Endothelial cell of umbilical vein (primary cell): ENCODE results near the gene ZNF148. TPM values are rescaled to one million over a fixed set of nuclear protein-coding genes. Genes with fewer than 3 reads are reported as not detected.

Experiments
- BruUV-seq: library from RNA; stranded (reverse); fragments of 400-500 nt; replicated peaks from 2 replicates; lab custom pipeline; 2021; lab: Mats Ljungman, UMichigan
- CTCF ChIA-PET: fragments of 300-600, 350-600 bp; sonication (Branson Sonifier 250); formaldehyde crosslinking; loops from one replicate; lab custom pipeline; 2021; ENCODE audit warnings: antibody characterized with exemption, inconsistent platforms; lab: Charles Lee
- POLR2A ChIA-PET: fragments of 300-600, 350-600 bp; sonication (Branson Sonifier 250); formaldehyde crosslinking; loops from one replicate; lab custom pipeline; 2021; ENCODE audit warnings: antibody characterized with exemption, inconsistent platforms; lab: Charles Lee
- DNase-seq: peaks from one replicate; pipeline ENCODE4 v3.0.0-alpha.2; 2011; ENCODE audit warnings: low read depth, low spot score
- FAIRE-seq: peaks from 2 replicates; lab custom pipeline; 2011; peaks lifted over from hg19 to GRCh38; lab: Jason Lieb, UNC
- H2AFZ ChIP-seq: 2 replicates; pipeline ENCODE4 v1.6.0; 2012; ENCODE audit warnings: low read depth, low read length, control low read depth, inconsistent platforms
- H3K27ac ChIP-seq: 2 replicates; pipeline ENCODE4 v1.5.1; 2011; ENCODE audit warnings: low read depth, mild to moderate bottlenecking, control low read depth, low read length, moderate library complexity; ENCODE audit not compliant: insufficient read depth
- H3K27me3 ChIP-seq, 2 experiments: 2 replicates each; pipeline versions ENCODE4 v1.6.0 to v1.6.1; 2011; ENCODE audit warnings: low read length in 2 of 2, mixed read lengths in 1 of 2; ENCODE audit not compliant: control insufficient read depth in 2 of 2, insufficient read depth in 2 of 2
- H3K36me3 ChIP-seq, 2 experiments: 2 replicates in 1 of 2; 3 replicates in 1 of 2; pipeline ENCODE4 v1.5.1; 2011; ENCODE audit warnings: low read length in 2 of 2, mild to moderate bottlenecking in 1 of 2, moderate library complexity in 1 of 2; ENCODE audit not compliant: control insufficient read depth in 2 of 2, insufficient read depth in 2 of 2; ENCODE audit errors: extremely low read depth in 1 of 2
- H3K4me1 ChIP-seq: 3 replicates; pipeline ENCODE4 v1.5.1; 2011; ENCODE audit warnings: mild to moderate bottlenecking, low read length; ENCODE audit not compliant: control insufficient read depth, insufficient read depth; ENCODE audit errors: extremely low read depth
- H3K4me2 ChIP-seq: 2 replicates; pipeline ENCODE4 v1.6.1; 2011; ENCODE audit warnings: low read length, control low read depth, mixed read lengths; ENCODE audit not compliant: insufficient read depth
- H3K4me3 ChIP-seq, 3 experiments: fragments of 200-600 bp in 1 of 3; sonication (generic), shearing (Covaris generic) in 1 of 3; replicated peaks in 1 of 3; 2 replicates each; pipeline ENCODE4 v1.5.1; 2011 to 2016; ENCODE audit warnings: control low read depth in 3 of 3, low read length in 3 of 3, mild to moderate bottlenecking in 2 of 3, inconsistent platforms in 1 of 3, low read depth in 1 of 3, moderate library complexity in 1 of 3; ENCODE audit not compliant: insufficient read depth in 1 of 3
- H3K79me2 ChIP-seq: 2 replicates; pipeline ENCODE4 v1.6.0; 2012; ENCODE audit warnings: low read length, inconsistent platforms; ENCODE audit not compliant: control insufficient read depth, insufficient read depth
- H3K9ac ChIP-seq: replicated peaks from 2 replicates; pipeline ENCODE3; 2011; ENCODE audit warnings: low read length, control low read depth; ENCODE audit not compliant: insufficient read depth; ENCODE audit errors: extremely low read depth
- H3K9me1 ChIP-seq: replicated peaks from 3 replicates; pipeline ENCODE4 v1.6.0; 2011; ENCODE audit warnings: mild to moderate bottlenecking, low read length; ENCODE audit not compliant: control insufficient read depth, insufficient read depth; ENCODE audit errors: extremely low read depth
- H3K9me3 ChIP-seq: replicated peaks from 2 replicates; pipeline ENCODE4 v1.5.1; 2012; ENCODE audit warnings: low read length, inconsistent platforms; ENCODE audit not compliant: control insufficient read depth, insufficient read depth
- H4K20me1 ChIP-seq: replicated peaks from 2 replicates; pipeline ENCODE3; 2011; ENCODE audit warnings: mild to moderate bottlenecking, low read length; ENCODE audit not compliant: control insufficient read depth, insufficient read depth; ENCODE audit errors: extremely low read depth
- EZH2 ChIP-seq: IDR thresholded peaks from 2 replicates; pipeline ENCODE4 v1.6.1; 2012; ENCODE audit warnings: borderline replicate concordance, low read depth, mild to moderate bottlenecking, moderate library complexity, low read length, inconsistent platforms; ENCODE audit not compliant: severe bottlenecking
- FOS ChIP-seq: IDR thresholded peaks from 2 replicates; pipeline ENCODE4 v1.6.1; 2011; ENCODE audit warnings: mild to moderate bottlenecking, low read length, moderate library complexity, borderline replicate concordance; ENCODE audit not compliant: insufficient read depth
- GATA2 ChIP-seq: IDR thresholded peaks from 2 replicates; pipeline ENCODE4 v1.7.0; 2011; ENCODE audit warnings: low read depth, mild to moderate bottlenecking, moderate library complexity, mixed read lengths, low read length; ENCODE audit not compliant: insufficient read length, insufficient read depth
- JUN ChIP-seq: IDR thresholded peaks from 2 replicates; pipeline ENCODE4 v1.6.1; 2011; ENCODE audit warnings: borderline replicate concordance, low read depth; ENCODE audit not compliant: insufficient read length, insufficient read depth
- MAX ChIP-seq: IDR thresholded peaks from 2 replicates; pipeline ENCODE4 v1.6.1; 2011; ENCODE audit not compliant: insufficient read depth, insufficient read length
- MYC ChIP-seq: IDR thresholded peaks from one replicate; pipeline ENCODE4 v1.6.1; 2011; ENCODE audit warnings: mild to moderate bottlenecking, low read depth, low read length
- POLR2A ChIP-seq: IDR thresholded peaks from 2 replicates; pipeline ENCODE4 v1.6.1; 2012; ENCODE audit warnings: low read depth, mild to moderate bottlenecking, control low read depth, low read length
- POLR2AphosphoS5 ChIP-seq: IDR thresholded peaks from 2 replicates; pipeline ENCODE4 v1.6.1; 2012; ENCODE audit warnings: low read depth, mild to moderate bottlenecking, control low read depth, low read length, moderate library complexity; ENCODE audit not compliant: insufficient read depth
- dilution Hi-C: fragments of 300-500 bp; cut with MboI; formaldehyde crosslinking; loops from one replicate; pipeline ENCODE4 v1.15.0; 2019; ENCODE audit warnings: low sequenced_read_pairs; ENCODE audit not compliant: extremely low pct_ligation_motif_present
- intact Hi-C: fragments of 100-400 bp; cut with micrococcal nuclease; formaldehyde crosslinking; loops from one replicate; pipeline ENCODE4 v1.10.0; 2022
- polyA plus RNA-seq, 4 experiments: library from polyadenylated mRNA; depleted of rRNA in 3 of 4; stranded (reverse) in 3 of 4; unstranded in 1 of 4; fragments of >200 nt; gene quantifications; 2 replicates each; pipeline versions ENCODE4 v1.2.1 to v1.2.3, GENCODE V29; 2011 to 2012; ENCODE audit warnings: missing spikeins in 1 of 4
- total RNA-seq: library from RNA; stranded (reverse); gene quantifications from 2 replicates; pipeline ENCODE4 v1.2.3, GENCODE V29; 2021
- TF ChIP-seq, protein P1 (sequence below), 2 donors: IDR thresholded peaks; 1 replicate in 1 of 2; 2 replicates in 1 of 2; pipeline ENCODE4 v1.5.1; 2011; ENCODE audit warnings: low read length in 2 of 2, mild to moderate bottlenecking in 2 of 2, moderate library complexity in 2 of 2, control low read depth in 1 of 2, inconsistent platforms in 1 of 2, low read depth in 1 of 2; ENCODE audit not compliant: insufficient read depth in 1 of 2; ENCODE audit errors: extremely low read depth in 1 of 2

Gene ZNF148
- total and polyA plus RNA-seq, 2 donors (not counting 3 experiments of a cell fraction or from before 2014, with no cell fraction given): 8.0 to 41.3 TPM

GRCh38 chr3:125236331-125236903, 138.7 kb downstream of the ZNF148 start:
- CTCF ChIA-PET: interaction anchor here (0.8 to 1.0 kb wide), 2 partner anchors 17 to 199 kb away, joined by 3 read pairs; no protein-coding TSS in a partner anchor
- no peak for FAIRE-seq
- BruUV-seq: no TSS peak
- no peak for TF ChIP-seq FOS
- TF ChIP-seq, protein P1, sequence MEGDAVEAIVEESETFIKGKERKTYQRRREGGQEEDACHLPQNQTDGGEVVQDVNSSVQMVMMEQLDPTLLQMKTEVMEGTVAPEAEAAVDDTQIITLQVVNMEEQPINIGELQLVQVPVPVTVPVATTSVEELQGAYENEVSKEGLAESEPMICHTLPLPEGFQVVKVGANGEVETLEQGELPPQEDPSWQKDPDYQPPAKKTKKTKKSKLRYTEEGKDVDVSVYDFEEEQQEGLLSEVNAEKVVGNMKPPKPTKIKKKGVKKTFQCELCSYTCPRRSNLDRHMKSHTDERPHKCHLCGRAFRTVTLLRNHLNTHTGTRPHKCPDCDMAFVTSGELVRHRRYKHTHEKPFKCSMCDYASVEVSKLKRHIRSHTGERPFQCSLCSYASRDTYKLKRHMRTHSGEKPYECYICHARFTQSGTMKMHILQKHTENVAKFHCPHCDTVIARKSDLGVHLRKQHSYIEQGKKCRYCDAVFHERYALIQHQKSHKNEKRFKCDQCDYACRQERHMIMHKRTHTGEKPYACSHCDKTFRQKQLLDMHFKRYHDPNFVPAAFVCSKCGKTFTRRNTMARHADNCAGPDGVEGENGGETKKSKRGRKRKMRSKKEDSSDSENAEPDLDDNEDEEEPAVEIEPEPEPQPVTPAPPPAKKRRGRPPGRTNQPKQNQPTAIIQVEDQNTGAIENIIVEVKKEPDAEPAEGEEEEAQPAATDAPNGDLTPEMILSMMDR (IDR thresholded peaks at IDR 0.05; ENCODE audit: extremely low read depth in 1 of 2, insufficient read depth in 1 of 2, low read depth in 1 of 2, low read length in 2 of 2): no peak
- TF ChIP-seq POLR2A: no peak
- TF ChIP-seq MAX: no peak
- no peak for TF ChIP-seq MYC
- no peak for TF ChIP-seq POLR2AphosphoS5
- TF ChIP-seq JUN: no peak
- no peak for TF ChIP-seq GATA2
- TF ChIP-seq EZH2: no peak
- Histone ChIP-seq H3K9me1 (no peaks in the 10 kb centered on the region), H3K9me3 (no peaks in the 10 kb centered on the region), H3K9ac (no peak overlapping the region), H2AFZ (no peak overlapping the region), H3K4me2 (no peak overlapping the region), H4K20me1 (no peaks in the 10 kb centered on the region), H3K27ac (no peak overlapping the region), H3K79me2 (no peaks in the 10 kb centered on the region), H3K4me3 (no peak overlapping the region), H3K4me1 (peaks cover 16% of the 10 kb centered on the region), H3K27me3 (no peaks in the 10 kb centered on the region), H3K36me3 (peaks cover 3 to 7% of the 10 kb centered on the region in 2 experiments)
- POLR2A ChIA-PET: no interaction called here
- intact Hi-C loops: no loop called here
- dilution Hi-C loops: no loop called here
- no peak for DNase-seq
